ENCODE data around the gene SLC2A4. TPM values are rescaled to one million over a fixed set of nuclear protein-coding genes. Genes with fewer than 3 reads are reported as not detected.
A peak's percentile ranks its signal among the peaks of the same experiment; 100 is the strongest.
"Not testable (repeated sequence)": the region's sequence is repeated elsewhere in the genome, so short reads cannot be mapped to it uniquely, and the experiment has no call there.

Gene SLC2A4
- total RNA-seq, 1 donor from 2014 or later, result 1.1 TPM

DNA sequence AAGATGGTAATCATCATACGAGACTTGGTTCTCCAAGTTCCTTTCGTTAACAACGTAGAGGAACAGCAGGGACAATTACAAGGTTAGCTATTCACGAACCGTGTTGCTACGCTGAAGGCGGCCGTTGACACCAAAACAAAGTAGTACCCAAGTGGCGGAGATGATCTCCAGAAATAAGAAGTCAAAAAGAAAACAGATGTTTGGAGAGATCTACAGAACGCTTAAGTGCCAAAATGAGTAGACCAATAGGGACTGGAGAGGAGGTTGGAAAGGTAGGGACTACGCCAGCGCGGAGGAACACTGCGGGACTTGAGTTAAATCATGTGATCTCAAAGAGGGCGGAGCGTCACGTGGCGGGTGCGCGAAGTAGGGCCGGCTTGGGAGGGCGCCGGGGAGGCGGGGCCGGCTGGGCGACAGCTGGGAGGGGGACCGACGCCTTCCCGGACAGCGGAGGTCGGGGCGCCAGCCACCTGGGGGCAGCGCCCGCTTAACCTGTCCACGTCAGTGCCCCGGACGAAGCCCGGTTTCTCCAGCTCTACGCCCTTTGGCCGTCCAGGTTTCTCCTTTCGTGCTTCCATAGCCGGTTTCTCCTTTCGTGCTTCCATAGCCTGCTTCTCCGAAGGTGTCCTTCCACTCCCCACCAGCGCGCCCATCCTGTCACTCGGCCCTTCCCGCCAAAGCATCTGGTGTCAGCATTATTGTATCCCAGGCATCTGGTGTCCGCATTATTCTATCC is 38.6 kb upstream of the SLC2A4 start:
- no peaks in the 10 kb centered on the region for H3K9me3 ChIP-seq
- intact Hi-C loops (cut with DNase I), result no loop called here
- DNase-seq, result peak; percentile 97
- peaks cover 54% of the 10 kb centered on the region for H3K36me3 ChIP-seq
- TF ChIP-seq CTCF (IDR thresholded peaks at IDR 0.05), result peak; percentile 8
- H3K4me3 ChIP-seq, result peak overlapping the region; percentile 95
- no peaks in the 10 kb centered on the region for H3K27me3 ChIP-seq (ENCODE audit: low read depth)
- peak overlapping the region; percentile 96 for H3K27ac ChIP-seq
- peaks cover 29% of the 10 kb centered on the region for H3K4me1 ChIP-seq
- ATAC-seq, result peak; percentile 77 to 80

DNA sequence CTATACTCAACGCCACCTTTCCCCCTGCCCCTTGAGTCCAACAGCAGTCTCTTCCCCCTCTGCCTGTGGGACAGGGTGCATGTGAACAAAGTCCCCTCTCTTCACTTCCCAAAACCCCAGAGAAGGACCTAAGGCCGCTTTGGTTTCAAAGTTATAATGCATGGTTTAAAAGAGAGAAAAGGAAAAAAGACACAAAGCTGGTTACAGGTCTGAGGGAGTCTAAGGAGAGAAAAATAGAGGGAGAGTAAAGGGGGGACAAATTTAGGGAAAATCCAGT is 38.1 kb upstream of the SLC2A4 start:
- no peaks in the 10 kb centered on the region for H3K9me3 ChIP-seq
- peak overlapping the region; percentile 95 for H3K4me3 ChIP-seq
- ATAC-seq (no peak), DNase-seq (no peak)
- peaks cover 54% of the 10 kb centered on the region for H3K36me3 ChIP-seq
- no peak for TF ChIP-seq CTCF (IDR thresholded peaks at IDR 0.05)
- intact Hi-C loops (cut with DNase I), result no loop called here
- peaks cover 30% of the 10 kb centered on the region for H3K4me1 ChIP-seq
- H3K27ac ChIP-seq, result peak overlapping the region; percentile 96
- no peaks in the 10 kb centered on the region for H3K27me3 ChIP-seq (ENCODE audit: low read depth)

DNA sequence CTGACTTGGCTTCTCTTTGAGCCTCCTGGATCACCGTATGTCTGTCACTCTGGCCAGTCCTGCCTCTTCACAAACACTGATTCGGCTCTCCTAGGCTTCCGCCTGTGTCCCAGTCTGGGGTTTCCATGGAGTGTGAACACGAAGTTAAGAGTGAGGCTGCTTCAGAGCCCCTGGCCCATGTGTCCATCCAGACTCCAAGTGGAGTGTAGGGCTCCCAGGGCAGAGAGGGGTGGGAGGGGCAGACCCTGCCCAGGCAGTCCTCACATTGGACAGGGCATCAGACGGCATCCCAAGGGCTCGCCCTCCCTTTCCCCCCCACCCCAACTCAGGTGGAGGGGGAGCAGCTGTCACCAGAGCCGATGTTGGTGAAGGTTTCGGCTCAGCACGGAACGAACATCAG is 37.7 kb upstream of the SLC2A4 start:
- H3K27me3 ChIP-seq (ENCODE audit: low read depth); DNase-seq; H3K9me3 ChIP-seq; ATAC-seq; intact Hi-C loops (cut with DNase I): not testable (repeated sequence)
- H3K27ac ChIP-seq, result peak overlapping the region; percentile 96
- peaks cover 35% of the 10 kb centered on the region for H3K4me1 ChIP-seq
- peak overlapping the region; percentile 95 for H3K4me3 ChIP-seq
- peaks cover 54% of the 10 kb centered on the region for H3K36me3 ChIP-seq

DNA sequence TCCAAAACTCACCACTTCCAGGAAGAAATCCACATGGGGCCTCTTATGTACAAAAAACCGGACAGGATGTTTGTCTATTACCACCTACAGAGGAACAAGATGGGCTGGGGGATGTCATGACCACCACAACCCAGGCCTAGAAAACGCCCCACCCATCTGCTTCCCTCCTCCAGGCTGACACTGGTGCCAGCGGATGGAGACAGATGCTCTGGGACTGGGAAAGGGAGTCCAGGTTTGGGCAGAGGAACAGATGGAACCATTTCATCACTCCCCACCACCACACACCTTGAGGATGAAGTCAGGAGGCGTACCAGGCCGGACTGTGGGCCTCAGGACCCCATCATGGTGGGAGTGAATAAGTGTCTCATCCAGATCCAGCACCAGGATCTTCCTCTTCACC is 34.7 kb upstream of the SLC2A4 start:
- DNase-seq (no peak), ATAC-seq (no peak)
- intact Hi-C loops (cut with DNase I), result no loop called here

GRCh38 chr17:7248796-7249195 is 32.7 kb upstream of the SLC2A4 start:
- no peak for ATAC-seq
- no peak overlapping the region for H3K27ac ChIP-seq
- DNase-seq, result no peak

More for the DNA sequence above, 34.7 kb upstream of the SLC2A4 start:
- no peak overlapping the region for H3K4me3 ChIP-seq
- peaks cover 37% of the 10 kb centered on the region for H3K36me3 ChIP-seq
- no peak for TF ChIP-seq CTCF (IDR thresholded peaks at IDR 0.05)
- no peaks in the 10 kb centered on the region for H3K27me3 ChIP-seq (ENCODE audit: low read depth)
- no peak overlapping the region for H3K27ac ChIP-seq
- no peaks in the 10 kb centered on the region for H3K9me3 ChIP-seq
- peaks cover 35% of the 10 kb centered on the region for H3K4me1 ChIP-seq

More at GRCh38 chr17:7248796-7249195, 32.7 kb upstream of the SLC2A4 start:
- peaks cover 38% of the 10 kb centered on the region for H3K4me1 ChIP-seq
- H3K9me3 ChIP-seq, result no peaks in the 10 kb centered on the region
- intact Hi-C loops (cut with DNase I), result no loop called here
- H3K27me3 ChIP-seq (ENCODE audit: low read depth), result no peaks in the 10 kb centered on the region
- H3K4me3 ChIP-seq, result no peak overlapping the region
- TF ChIP-seq CTCF (IDR thresholded peaks at IDR 0.05), result no peak
- peaks cover 35% of the 10 kb centered on the region for H3K36me3 ChIP-seq
